ENCODE measurements around the gene RPA1.

The RPA1 gene

GRCh38 chr17:1936766-1937165, 107.0 kb downstream of the RPA1 start:
- Histone ChIP-seq H3K9me3 (ENCODE audit: control insufficient read depth, low read length) (no peaks in the 10 kb centered on the region), H3K27me3 (replicated peaks; ENCODE audit: control insufficient read depth, insufficient read depth, low read length, poor library complexity, severe bottlenecking) (no peaks in the 10 kb centered on the region), H3K4me1 (ENCODE audit: control insufficient read depth, insufficient read depth, low read length, poor library complexity, severe bottlenecking) (no peaks in the 10 kb centered on the region), H3K27ac (ENCODE audit: insufficient read depth, low read length, poor library complexity, severe bottlenecking) (no peak overlapping the region), H3K36me3 (ENCODE audit: control insufficient read depth, insufficient read depth, low read length) (no peaks in the 10 kb centered on the region), H3K4me3 (ENCODE audit: insufficient read depth, low read depth, low read length, poor library complexity, severe bottlenecking) (no peak overlapping the region)
- no peak for DNase-seq

GRCh38 chr17:1937461-1937860, 107.7 kb downstream of the RPA1 start:
- Histone ChIP-seq H3K27me3 (replicated peaks; ENCODE audit: control insufficient read depth, insufficient read depth, low read length, poor library complexity, severe bottlenecking) (no peaks in the 10 kb centered on the region), H3K4me3 (ENCODE audit: insufficient read depth, low read depth, low read length, poor library complexity, severe bottlenecking) (no peak overlapping the region), H3K4me1 (ENCODE audit: control insufficient read depth, insufficient read depth, low read length, poor library complexity, severe bottlenecking) (no peaks in the 10 kb centered on the region), H3K27ac (ENCODE audit: insufficient read depth, low read length, poor library complexity, severe bottlenecking) (no peak overlapping the region), H3K36me3 (ENCODE audit: control insufficient read depth, insufficient read depth, low read length) (no peaks in the 10 kb centered on the region), H3K9me3 (ENCODE audit: control insufficient read depth, low read length) (no peaks in the 10 kb centered on the region)
- no peak for DNase-seq

DNA sequence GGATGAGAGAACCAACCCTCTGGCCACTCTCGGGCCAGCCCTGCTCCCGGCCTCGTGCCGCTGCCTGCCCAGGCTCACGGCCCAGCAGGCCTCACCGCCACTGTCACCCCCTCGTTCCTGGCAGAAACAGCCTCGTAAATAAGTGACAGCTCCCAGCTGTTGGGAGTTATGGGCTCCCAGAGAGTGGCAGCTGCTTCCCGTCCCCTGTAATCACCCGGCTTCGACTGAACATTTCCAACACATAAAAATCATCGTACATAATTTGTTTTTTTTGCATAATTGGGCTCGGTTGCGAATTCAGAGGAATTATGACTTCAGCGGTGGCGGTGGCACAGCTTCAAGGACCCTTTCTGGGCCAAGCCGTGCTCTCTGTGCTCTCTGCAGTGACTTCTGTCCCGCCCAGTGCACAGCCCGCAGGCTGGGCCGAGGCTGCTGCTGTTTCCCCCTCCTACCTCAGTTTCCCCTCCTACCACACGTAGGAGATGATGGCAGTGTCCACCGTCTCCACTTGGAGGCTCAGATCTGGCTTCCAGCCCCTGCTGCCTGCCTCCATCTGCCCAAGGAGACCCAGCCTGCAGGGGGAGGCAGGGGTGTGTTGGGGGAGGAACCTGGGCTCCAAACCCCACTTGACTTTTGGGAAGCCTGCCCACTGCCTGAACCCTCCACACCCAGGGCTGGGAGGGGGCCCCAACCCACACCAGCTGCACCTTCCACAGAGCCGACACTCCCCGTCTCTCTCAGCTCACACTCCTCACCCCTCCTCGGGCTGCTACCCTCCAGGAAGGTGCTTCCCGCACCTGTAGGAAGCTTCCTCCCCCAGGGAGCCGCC, 110.4 kb downstream of the RPA1 start:
- Histone ChIP-seq H3K4me3 (ENCODE audit: insufficient read depth, low read depth, low read length, poor library complexity, severe bottlenecking) (no peak overlapping the region), H3K36me3 (ENCODE audit: control insufficient read depth, insufficient read depth, low read length) (no peaks in the 10 kb centered on the region), H3K4me1 (ENCODE audit: control insufficient read depth, insufficient read depth, low read length, poor library complexity, severe bottlenecking) (no peaks in the 10 kb centered on the region), H3K27me3 (replicated peaks; ENCODE audit: control insufficient read depth, insufficient read depth, low read length, poor library complexity, severe bottlenecking) (no peaks in the 10 kb centered on the region), H3K27ac (ENCODE audit: insufficient read depth, low read length, poor library complexity, severe bottlenecking) (no peak overlapping the region), H3K9me3 (ENCODE audit: control insufficient read depth, low read length) (no peaks in the 10 kb centered on the region)
- DNase-seq: no peak

GRCh38 chr17:1940810-1941185, 111.0 kb downstream of the RPA1 start:
- no peaks in the 10 kb centered on the region for H3K9me3 ChIP-seq (ENCODE audit: control insufficient read depth, low read length)
- no peaks in the 10 kb centered on the region for H3K4me1 ChIP-seq (ENCODE audit: control insufficient read depth, insufficient read depth, low read length, poor library complexity, severe bottlenecking)
- no peak overlapping the region for H3K27ac ChIP-seq (ENCODE audit: insufficient read depth, low read length, poor library complexity, severe bottlenecking)
- DNase-seq: no peak
- no peaks in the 10 kb centered on the region for H3K27me3 ChIP-seq (replicated peaks; ENCODE audit: control insufficient read depth, insufficient read depth, low read length, poor library complexity, severe bottlenecking)
- H3K36me3 ChIP-seq (ENCODE audit: control insufficient read depth, insufficient read depth, low read length): no peaks in the 10 kb centered on the region
- H3K4me3 ChIP-seq (ENCODE audit: insufficient read depth, low read depth, low read length, poor library complexity, severe bottlenecking): no peak overlapping the region

GRCh38 chr17:1941272-1942065, 111.7 kb downstream of the RPA1 start:
- DNase-seq: no peak
- H3K36me3 ChIP-seq (ENCODE audit: control insufficient read depth, insufficient read depth, low read length): no peaks in the 10 kb centered on the region

GRCh38 chr17:1942066-1942365, 112.2 kb downstream of the RPA1 start:
- no peaks in the 10 kb centered on the region for H3K27me3 ChIP-seq (replicated peaks; ENCODE audit: control insufficient read depth, insufficient read depth, low read length, poor library complexity, severe bottlenecking)
- H3K4me1 ChIP-seq (ENCODE audit: control insufficient read depth, insufficient read depth, low read length, poor library complexity, severe bottlenecking): no peaks in the 10 kb centered on the region
- no peaks in the 10 kb centered on the region for H3K9me3 ChIP-seq (ENCODE audit: control insufficient read depth, low read length)
- DNase-seq: no peak
- H3K4me3 ChIP-seq (ENCODE audit: insufficient read depth, low read depth, low read length, poor library complexity, severe bottlenecking): no peak overlapping the region
- H3K27ac ChIP-seq (ENCODE audit: insufficient read depth, low read length, poor library complexity, severe bottlenecking): no peak overlapping the region
- H3K36me3 ChIP-seq (ENCODE audit: control insufficient read depth, insufficient read depth, low read length): no peaks in the 10 kb centered on the region

More at GRCh38 chr17:1941272-1942065, 111.7 kb downstream of the RPA1 start:
- H3K4me1 ChIP-seq (ENCODE audit: control insufficient read depth, insufficient read depth, low read length, poor library complexity, severe bottlenecking): no peaks in the 10 kb centered on the region
- no peak overlapping the region for H3K27ac ChIP-seq (ENCODE audit: insufficient read depth, low read length, poor library complexity, severe bottlenecking)
- H3K4me3 ChIP-seq (ENCODE audit: insufficient read depth, low read depth, low read length, poor library complexity, severe bottlenecking): no peak overlapping the region
- H3K9me3 ChIP-seq (ENCODE audit: control insufficient read depth, low read length): no peaks in the 10 kb centered on the region
- H3K27me3 ChIP-seq (replicated peaks; ENCODE audit: control insufficient read depth, insufficient read depth, low read length, poor library complexity, severe bottlenecking): no peaks in the 10 kb centered on the region

GRCh38 chr17:1942666-1943435, 113.0 kb downstream of the RPA1 start:
- no peaks in the 10 kb centered on the region for H3K36me3 ChIP-seq (ENCODE audit: control insufficient read depth, insufficient read depth, low read length)
- H3K27ac ChIP-seq (ENCODE audit: insufficient read depth, low read length, poor library complexity, severe bottlenecking): no peak overlapping the region
- H3K9me3 ChIP-seq (ENCODE audit: control insufficient read depth, low read length): no peaks in the 10 kb centered on the region
- no peaks in the 10 kb centered on the region for H3K27me3 ChIP-seq (replicated peaks; ENCODE audit: control insufficient read depth, insufficient read depth, low read length, poor library complexity, severe bottlenecking)
- no peaks in the 10 kb centered on the region for H3K4me1 ChIP-seq (ENCODE audit: control insufficient read depth, insufficient read depth, low read length, poor library complexity, severe bottlenecking)
- no peak overlapping the region for H3K4me3 ChIP-seq (ENCODE audit: insufficient read depth, low read depth, low read length, poor library complexity, severe bottlenecking)
- DNase-seq: no peak

DNA sequence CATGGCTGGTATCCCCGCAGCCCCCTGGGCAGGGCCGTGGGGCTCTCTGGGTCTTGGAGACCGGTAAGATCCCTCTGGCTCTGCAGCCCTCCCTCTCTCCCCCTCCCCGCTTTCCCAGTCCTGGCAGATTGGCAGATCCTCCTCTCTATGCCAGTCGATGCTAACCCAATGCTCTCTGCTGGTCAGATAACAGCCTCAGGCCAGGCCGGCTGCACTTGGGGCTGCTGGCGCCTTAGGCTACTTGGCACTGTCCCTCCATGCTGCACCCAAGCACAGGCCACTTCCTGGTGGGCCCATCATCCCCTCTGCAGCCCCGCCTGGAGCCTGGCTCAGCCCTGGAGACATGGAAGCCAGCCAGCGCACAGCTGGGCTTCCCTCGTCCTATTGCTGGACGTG, 113.6 kb downstream of the RPA1 start:
- Histone ChIP-seq H3K27me3 (replicated peaks; ENCODE audit: control insufficient read depth, insufficient read depth, low read length, poor library complexity, severe bottlenecking) (no peaks in the 10 kb centered on the region), H3K27ac (ENCODE audit: insufficient read depth, low read length, poor library complexity, severe bottlenecking) (no peak overlapping the region), H3K9me3 (ENCODE audit: control insufficient read depth, low read length) (no peaks in the 10 kb centered on the region), H3K36me3 (ENCODE audit: control insufficient read depth, insufficient read depth, low read length) (no peaks in the 10 kb centered on the region), H3K4me3 (ENCODE audit: insufficient read depth, low read depth, low read length, poor library complexity, severe bottlenecking) (no peak overlapping the region), H3K4me1 (ENCODE audit: control insufficient read depth, insufficient read depth, low read length, poor library complexity, severe bottlenecking) (no peaks in the 10 kb centered on the region)
- no peak for DNase-seq

GRCh38 chr17:1945621-1946020, 115.8 kb downstream of the RPA1 start:
- H3K9me3 ChIP-seq (ENCODE audit: control insufficient read depth, low read length): no peaks in the 10 kb centered on the region
- no peaks in the 10 kb centered on the region for H3K4me1 ChIP-seq (ENCODE audit: control insufficient read depth, insufficient read depth, low read length, poor library complexity, severe bottlenecking)
- H3K27ac ChIP-seq (ENCODE audit: insufficient read depth, low read length, poor library complexity, severe bottlenecking): no peak overlapping the region
- DNase-seq: no peak
- no peaks in the 10 kb centered on the region for H3K27me3 ChIP-seq (replicated peaks; ENCODE audit: control insufficient read depth, insufficient read depth, low read length, poor library complexity, severe bottlenecking)
- H3K36me3 ChIP-seq (ENCODE audit: control insufficient read depth, insufficient read depth, low read length): no peaks in the 10 kb centered on the region
- H3K4me3 ChIP-seq (ENCODE audit: insufficient read depth, low read depth, low read length, poor library complexity, severe bottlenecking): no peak overlapping the region

Measured in effector memory CD4-positive, alpha-beta T cell (primary cell).